ENCODE data around the gene BCDIN3D.

The BCDIN3D gene

DNA sequence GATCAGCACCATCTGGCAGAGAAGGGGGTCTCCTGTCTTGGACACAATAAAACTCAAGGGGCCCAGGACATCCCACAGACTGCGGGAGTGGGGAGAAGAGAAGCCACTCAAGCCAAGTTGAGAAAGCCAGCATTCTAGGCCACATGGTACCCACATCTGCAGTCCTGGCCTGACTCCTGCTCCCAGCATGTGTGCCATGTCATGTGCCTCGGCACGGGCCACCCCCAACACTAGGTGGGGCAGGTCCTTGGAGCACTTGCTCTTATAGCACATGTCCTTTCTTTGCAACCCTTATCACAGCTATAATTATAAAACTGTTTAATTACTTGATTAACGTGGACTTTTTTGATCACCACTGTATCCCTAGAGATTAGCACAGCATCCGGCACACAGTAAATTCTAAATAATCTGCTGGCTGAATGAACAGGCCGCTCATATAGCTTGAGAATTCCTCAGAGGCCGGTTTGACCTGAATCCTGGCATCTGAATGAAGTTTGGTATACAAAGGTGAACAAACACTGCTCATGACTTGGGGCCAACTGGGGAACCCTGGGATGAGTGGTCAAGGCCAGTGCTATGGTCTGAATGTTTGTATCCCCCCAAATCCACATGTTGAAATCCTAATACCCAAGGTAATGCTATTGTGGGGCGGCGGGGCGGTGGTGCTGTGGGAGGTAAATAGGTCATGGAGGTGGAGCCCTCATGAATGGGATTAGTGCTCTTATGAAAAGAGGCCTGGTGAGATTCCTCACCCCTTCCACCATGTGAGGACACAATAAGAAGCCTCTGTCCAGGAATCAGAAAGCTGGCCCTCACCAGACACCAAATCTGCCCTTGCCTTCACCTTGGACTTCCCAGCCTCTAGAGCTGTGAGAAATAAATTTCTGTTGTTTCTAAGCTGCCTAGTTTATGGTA, 21.3 kb downstream of the BCDIN3D start:
- DNase-seq (ENCODE audit: low read depth in 2 of 2), result no peak

GRCh38 chr12:49819786-49820185, 23.1 kb downstream of the BCDIN3D start:
- DNase-seq (ENCODE audit: low read depth in 2 of 2), result no peak

GRCh38 chr12:49818241-49818895, 24.5 kb downstream of the BCDIN3D start:
- no peak for DNase-seq (ENCODE audit: low read depth in 2 of 2)

DNA sequence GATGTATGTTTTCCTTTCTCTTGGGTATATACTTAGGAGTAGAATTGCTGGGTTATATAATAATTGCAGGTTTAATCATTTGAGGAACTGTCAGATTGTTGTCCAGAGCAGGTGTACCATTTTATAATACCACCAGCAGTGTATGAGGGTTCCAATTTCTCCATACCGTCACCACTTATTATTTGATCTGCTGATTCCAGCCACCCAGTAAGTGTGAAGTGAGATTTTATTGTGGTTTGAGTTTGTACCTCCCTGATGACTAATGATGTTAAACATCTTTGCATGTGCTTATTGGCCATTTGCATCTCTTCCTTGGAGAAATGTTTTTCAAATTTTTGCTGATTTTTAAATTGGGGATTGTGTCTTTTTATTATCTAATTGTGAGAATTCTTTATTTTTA, 29.8 kb downstream of the BCDIN3D start:
- DNase-seq (ENCODE audit: low read depth in 2 of 2), result no peak

- DNase-seq (ENCODE audit: low read depth in 2 of 2), result no peak
These were observed 30.9 kb downstream of the BCDIN3D start for GRCh38 chr12:49811961-49812401.

DNA sequence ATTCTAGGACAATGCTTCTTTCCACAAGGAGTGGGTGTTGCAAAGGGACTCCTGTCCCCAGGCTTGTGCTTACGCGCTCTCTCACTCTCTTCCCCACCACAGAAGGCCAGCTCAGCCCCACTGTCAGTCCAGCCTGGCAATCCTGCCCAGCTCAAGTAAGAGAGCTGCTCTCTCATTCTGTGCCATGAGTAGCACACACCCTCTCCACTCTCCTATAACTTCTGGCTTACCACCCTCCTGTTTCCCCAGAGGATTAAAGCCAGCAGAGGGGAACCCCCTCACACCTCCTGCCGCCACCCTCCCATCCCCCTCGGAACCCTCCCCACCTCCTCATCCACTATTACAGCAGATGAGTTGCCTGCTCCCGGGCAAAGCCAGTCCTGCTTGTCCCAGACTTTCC, 31.8 kb downstream of the BCDIN3D start:
- DNase-seq (ENCODE audit: low read depth in 2 of 2), result no peak

GRCh38 chr12:49809906-49810389, 33.0 kb downstream of the BCDIN3D start:
- DNase-seq (ENCODE audit: low read depth in 2 of 2), result no peak

- no peak for DNase-seq (ENCODE audit: low read depth in 2 of 2)
These were observed 33.5 kb downstream of the BCDIN3D start for GRCh38 chr12:49809381-49809905.

- no peak for DNase-seq (ENCODE audit: low read depth in 2 of 2)
These were observed 34.1 kb downstream of the BCDIN3D start for GRCh38 chr12:49808686-49809380.

- DNase-seq (ENCODE audit: low read depth in 2 of 2), result no peak
These were observed 34.8 kb downstream of the BCDIN3D start for GRCh38 chr12:49807991-49808580.

DNA sequence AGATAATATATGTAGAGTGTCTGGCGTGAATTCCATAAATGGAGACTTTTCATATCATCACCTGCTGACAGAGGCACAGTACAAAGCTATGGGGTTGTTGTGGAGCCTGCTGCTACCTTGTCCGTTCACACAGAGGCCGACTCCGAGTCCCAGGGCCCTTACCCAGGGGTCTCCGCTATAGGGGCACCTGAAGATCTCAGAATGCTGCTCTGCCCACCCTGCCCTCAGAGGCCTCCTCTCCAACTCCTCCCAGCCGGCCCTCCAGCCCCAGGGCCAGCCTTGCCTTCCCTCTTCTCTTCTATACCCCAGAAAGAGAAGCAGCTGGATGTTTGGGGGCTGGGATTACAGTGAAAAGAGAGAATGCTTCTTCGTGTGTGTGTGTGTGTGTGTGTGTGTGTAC, 36.0 kb downstream of the BCDIN3D start:
- DNase-seq (ENCODE audit: low read depth in 2 of 2), result no peak

- DNase-seq (ENCODE audit: low read depth in 2 of 2), result no peak
These were observed 36.5 kb downstream of the BCDIN3D start for GRCh38 chr12:49806321-49806813.

GRCh38 chr12:49805409-49805808, 37.5 kb downstream of the BCDIN3D start:
- no peak for DNase-seq (ENCODE audit: low read depth in 2 of 2)

DNA sequence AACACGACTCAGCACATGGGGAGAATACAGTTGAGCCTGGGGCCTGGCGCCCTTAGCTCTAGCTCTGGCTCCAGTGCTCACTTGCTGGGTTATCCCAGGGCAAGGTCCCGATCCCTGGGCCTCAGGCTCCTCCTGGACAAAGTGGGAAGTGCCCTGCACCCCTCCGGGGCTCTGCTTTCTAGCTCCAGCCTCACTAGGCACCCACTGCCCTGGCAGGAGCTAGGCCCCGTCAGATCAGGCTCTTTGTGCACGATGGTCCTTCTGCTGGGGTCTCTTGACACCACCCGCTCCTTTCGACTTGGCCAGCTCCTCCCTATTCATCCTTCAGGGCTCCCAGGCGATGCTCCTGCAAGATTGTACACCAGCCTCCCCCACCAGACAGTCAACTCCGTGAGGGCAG, 38.1 kb downstream of the BCDIN3D start:
- DNase-seq (ENCODE audit: low read depth in 2 of 2), result no peak

DNA sequence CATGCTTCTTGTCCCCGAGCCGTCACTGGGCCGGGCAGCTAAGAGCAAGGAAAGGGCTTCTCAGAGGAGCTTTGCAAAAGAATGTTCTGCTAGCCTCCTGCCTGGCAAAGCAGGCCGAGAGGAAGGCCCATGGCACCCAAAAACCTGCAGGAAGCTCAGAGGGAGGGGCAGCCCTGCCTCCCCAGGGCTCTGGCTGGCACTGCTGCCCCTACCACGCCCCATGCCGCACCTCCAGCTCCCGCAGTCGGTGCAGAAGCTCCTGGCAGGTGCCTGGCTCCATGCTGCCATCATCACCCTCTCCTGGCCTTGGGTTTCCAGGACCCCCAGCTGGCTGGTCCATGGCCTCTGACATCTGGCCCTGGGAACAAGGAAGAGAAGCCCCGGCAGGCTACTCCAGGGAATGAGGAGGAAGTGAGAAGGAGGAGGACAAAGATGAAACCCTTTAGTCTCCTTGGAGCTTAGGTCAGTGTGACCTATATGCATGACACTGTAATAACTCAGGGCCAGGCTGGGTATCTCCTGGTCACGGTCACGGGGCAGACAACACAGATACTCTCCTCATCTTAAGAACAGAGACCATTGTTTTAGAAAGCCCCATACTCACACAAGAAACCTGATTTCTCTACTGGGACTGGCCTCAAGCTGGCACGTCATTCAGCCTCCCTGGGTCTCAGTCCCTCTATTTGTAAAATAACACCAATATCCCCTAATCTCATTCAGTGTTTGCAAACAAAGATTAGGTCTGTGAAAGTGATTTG, 39.0 kb downstream of the BCDIN3D start:
- DNase-seq (ENCODE audit: low read depth in 2 of 2), result no peak

DNA sequence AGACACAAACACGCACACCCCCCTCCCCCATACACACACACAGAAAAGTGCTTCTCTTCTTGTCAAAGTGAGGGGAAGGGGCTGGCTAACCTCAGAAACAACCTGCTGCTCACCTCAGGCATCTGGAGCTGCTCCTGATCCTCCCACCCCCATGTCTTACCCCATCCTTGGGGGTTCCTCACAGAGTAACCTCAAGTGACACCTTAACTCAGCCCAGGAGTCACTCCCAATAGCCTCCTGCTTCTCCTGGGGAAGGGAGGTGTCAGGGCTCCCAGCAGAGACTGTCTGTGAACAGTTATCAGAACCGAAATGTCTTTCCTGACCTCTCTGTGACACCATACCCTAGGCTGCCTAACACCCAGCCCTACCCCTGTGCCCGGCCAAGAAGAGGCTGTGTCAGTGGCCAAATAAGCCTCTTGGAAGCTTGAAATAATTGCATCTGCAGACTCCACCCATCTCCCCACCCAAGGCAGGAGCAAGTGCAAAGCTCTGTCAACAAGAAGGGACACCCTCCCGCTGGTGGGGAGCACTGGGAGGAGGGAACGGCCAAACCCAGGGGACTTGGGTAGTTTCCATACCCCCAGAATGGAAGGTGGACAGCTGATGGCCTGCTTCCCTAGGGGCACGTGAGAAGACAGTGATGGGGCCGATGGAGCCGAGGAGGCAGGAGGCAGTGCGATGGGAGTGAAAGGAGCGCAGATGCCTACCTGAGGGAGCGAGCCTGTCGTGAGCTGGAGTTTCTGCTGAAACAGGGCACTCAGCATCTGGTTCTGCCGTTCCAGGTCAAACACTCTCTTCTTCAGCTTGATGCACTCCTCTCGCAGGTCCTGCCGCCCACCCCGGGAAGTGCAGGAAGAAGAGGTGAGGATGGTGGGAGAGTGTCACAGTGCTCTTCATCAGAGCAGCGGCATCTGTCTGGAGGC, 41.5 kb downstream of the BCDIN3D start:
- DNase-seq (ENCODE audit: low read depth in 2 of 2), result no peak

GRCh38 chr12:49800421-49801140, 42.3 kb downstream of the BCDIN3D start:
- no peak for DNase-seq (ENCODE audit: low read depth in 2 of 2)

DNA sequence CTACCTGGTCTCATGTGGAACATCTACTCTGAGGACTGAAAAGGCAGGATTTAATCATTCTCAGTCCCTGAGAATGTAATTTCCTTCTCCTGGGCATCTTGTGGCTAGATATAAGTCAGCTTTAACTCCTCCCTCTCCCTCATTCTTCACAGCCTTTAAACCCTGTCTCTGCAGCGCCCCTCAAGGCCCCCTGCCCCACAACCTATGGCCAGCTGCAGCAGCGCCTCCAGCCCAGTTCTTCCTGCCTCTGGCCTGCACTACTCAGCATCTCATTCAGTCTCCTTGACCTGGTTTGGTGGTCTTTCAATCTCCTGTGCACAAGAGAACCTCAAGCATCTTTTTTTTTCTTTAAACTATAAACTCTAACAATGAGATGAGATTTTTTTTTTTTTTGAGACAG, 44.0 kb downstream of the BCDIN3D start:
- DNase-seq (ENCODE audit: low read depth in 2 of 2), result no peak

GRCh38 chr12:49798248-49798647, 44.7 kb downstream of the BCDIN3D start:
- no peak for DNase-seq (ENCODE audit: low read depth in 2 of 2)

Measured in fibroblast of skin of left quadriceps (primary cell).